ENCODE results near the gene NUDT2.
A peak's percentile ranks its signal among the peaks of the same experiment; 100 is the strongest.
"Not testable (repeated sequence)": the region's sequence is repeated elsewhere in the genome, so short reads cannot be mapped to it uniquely, and the experiment has no call there.

Gene NUDT2

GRCh38 chr9:34337403-34337802, 8.0 kb downstream of the NUDT2 start:
- DNase-seq = no peak

DNA sequence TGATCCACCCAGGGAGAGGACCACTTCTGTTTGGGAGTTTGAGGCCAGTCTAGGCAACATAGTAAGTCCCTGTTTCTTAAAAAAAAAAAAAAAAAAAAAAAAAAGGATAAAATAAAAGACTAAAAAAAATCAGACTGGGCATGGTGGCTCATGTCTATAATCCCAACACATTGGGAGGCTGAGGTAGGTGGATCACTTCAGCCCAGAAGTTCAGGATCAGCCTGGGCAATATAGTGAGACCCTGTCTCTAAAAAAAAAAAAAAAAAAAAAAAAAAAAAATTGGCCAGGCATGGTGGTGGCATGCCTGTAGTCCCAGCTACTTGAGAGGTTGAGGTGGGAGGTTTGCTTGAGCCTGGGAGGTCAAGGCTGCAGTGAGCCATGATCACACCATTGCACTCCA, 8.7 kb downstream of the NUDT2 start:
- not testable (repeated sequence) for DNase-seq

DNA sequence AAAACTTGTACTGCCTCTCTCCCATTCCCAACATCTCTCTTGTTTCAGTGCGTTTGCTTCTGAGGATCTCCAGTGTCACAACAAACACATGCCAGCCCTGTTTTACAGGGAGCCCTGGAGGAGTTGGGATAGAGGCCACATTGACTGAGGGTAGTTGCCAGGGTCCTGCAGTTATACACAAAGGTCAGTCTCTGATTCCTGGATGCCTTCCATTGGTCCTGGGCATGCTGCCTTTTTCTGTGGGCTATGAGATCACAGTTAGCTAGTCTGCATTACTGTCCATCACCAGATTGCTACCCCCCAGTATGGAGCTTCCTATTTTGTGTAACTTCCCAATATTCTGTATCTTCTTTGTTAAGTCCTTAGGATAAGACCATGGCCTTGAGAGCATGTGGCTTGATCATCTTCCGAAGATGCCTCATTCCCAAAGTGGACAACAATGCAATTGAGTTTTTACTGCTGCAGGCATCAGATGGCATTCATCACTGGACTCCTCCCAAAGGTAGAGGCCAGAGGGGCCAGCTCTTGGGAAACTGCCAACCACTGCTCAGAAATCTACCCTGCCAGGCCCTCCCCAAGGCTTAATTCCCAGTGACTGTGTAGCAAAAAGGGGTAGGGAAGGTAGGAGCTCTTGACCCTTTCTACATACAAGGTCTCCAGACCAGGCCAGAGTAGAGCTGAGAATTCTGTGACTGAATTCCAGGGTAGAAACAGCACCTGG, 9.5 kb downstream of the NUDT2 start:
- DNase-seq = no peak

GRCh38 chr9:34341659-34342295, 12.4 kb downstream of the NUDT2 start:
- DNase-seq = no peak

- no peak for DNase-seq
Measured at GRCh38 chr9:34343090-34343489, 13.7 kb downstream of the NUDT2 start.

- no peak for DNase-seq
Measured at GRCh38 chr9:34343605-34344004, 14.2 kb downstream of the NUDT2 start.

DNA sequence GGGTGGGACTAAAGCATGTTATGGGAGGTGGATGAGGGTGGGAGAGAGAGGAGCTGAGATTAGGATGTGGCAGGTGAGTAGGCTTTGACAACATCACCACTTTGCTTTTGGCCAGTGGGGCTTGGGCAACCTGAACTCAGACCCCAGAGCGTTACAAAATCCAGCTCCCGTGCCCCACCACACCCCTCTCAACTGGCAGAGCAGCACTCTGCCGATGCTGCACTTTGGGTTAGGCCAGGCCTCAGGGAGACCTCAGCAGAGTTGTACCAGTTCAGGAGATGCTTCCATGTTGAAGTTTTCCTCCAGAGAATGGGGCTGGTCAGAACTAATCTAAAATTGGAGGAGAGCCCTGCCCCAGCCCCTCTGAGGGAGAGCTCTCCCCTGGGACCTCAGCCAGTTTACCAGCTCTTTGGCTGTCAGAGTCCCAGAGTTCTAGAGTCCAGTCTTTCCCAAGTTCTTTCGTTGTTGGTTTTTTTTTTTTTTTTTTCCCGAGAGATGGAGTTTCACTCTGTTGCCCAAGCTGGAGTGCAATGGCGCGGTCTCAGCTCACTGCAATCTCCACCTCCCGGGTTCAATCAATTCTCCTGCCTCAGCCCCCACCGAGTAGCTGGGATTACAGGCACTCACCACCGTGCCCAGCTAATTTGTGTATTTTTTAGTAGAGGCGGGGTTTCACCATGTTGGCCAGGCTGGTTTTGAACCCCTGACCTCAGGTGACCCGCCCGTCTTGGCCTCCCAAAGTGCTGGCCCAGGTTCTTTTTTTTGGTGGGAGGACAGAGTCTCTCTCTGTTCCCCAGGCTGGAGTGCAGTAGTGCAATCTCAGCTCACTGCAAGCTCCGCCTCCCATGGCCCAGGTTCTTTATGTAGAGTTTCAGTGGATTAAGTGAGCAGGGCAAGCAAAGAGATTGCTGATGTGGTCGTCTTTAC, 17.8 kb downstream of the NUDT2 start:
- DNase-seq = no peak

- DNase-seq = no peak
Measured at GRCh38 chr9:34347800-34348158, 18.4 kb downstream of the NUDT2 start.

DNA sequence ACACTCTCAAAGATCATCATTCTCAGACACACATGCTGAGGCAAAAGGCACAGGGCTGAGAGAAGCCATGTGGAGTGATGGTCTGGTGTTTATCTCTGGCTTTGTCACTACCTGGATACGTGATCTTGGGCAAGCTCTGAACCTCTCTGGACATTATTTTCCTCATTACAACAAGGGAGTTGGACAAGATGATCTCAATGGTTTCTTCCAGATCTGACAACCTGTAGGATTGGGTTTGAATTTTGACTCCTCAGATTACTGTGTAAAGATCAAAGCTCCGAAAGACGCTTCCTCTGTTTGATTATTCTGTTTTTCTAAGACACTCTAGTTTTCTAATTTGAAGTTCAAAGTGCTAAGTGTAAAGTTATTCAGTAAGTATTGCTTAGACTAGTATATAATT, 20.0 kb downstream of the NUDT2 start:
- no peak for DNase-seq

DNA sequence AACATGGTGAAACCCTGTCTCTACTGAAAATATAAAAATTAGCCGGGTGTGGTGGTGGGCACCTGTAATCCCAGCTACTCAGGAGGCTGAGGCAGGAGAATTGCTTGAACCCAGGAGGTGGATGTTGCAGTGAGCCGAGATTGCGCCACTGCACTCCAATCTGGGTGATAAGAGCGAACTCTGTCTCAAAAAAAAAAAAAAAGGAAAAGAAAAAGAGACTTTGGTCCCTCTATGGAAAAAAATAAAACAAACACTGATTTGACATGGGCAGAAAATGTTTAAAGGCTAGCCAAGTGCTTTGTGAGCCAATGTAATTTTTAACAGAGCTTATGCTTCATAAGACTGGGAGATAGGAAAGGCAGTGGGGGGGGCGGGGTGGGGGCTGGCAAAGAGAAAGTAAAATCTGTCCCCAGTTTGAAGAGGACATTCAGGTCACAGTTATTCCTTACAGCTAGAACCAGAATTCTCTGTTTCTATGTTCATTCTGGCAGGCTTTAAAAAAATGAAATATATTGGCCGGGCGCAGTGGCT, 22.8 kb downstream of the NUDT2 start:
- DNase-seq = not testable (repeated sequence)

GRCh38 chr9:34352957-34353356, 23.6 kb downstream of the NUDT2 start:
- not testable (repeated sequence) for DNase-seq

- DNase-seq = no peak
Measured at GRCh38 chr9:34362614-34363214, 33.3 kb downstream of the NUDT2 start.

GRCh38 chr9:34363619-34364351, 34.4 kb downstream of the NUDT2 start:
- peak in 3 of 6 experiments; percentile 21 to 57 (median 53) for DNase-seq

GRCh38 chr9:34365282-34365681, 35.9 kb downstream of the NUDT2 start:
- DNase-seq = no peak

GRCh38 chr9:34366365-34366764, 37.0 kb downstream of the NUDT2 start:
- DNase-seq = no peak

DNA sequence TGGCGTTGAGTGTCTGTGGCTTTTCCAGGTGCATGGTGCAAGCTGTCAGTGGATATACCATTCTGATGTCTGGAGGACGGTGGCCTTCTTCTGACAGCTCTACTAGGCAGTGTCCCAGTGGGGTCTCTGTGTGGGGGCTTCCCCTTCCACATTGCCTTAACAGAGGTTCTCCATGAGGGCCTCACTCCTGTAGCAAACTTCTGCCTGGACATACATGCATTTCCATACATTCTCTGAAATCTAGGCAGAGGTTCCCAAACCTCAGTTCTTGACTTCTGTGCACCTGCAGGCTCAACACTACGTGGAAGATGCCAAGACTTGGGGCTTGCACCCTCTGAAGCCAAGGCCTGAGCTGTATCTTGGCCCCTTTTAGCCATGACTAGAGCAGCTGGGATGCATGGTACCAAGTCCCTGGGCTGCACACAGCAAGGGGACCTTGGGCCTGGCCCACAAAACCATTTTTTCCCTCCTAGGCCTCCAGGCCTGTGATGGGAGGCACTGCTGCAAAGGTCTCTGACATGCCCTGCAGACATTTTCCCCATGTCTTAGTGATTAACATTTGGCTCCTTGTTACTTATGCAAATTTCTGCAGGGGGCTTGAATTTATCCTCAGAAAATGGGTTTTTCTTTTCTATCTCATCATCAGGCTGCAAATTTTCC, 38.5 kb downstream of the NUDT2 start:
- DNase-seq = not testable (repeated sequence)

DNA sequence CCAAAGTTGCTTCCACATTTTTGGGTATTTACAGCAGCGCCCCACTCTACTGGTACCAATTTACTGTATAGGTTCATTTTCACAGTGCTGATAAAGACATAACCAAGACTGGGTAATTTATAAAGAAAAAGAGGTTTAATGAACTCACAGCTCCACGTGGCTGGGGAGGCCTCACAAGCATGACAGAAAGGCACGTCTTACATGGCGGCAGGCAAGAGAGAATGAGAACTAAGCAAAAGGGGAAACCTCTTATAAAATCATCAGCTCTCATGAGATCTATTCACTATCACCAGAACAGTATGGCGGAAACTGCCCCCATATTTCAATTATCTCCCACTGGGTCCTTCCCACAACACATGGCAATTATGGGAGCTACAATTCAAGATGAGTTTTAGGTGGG, 39.4 kb downstream of the NUDT2 start:
- DNase-seq = not testable (repeated sequence)

GRCh38 chr9:34369636-34370035, 40.3 kb downstream of the NUDT2 start:
- DNase-seq = no peak

DNA sequence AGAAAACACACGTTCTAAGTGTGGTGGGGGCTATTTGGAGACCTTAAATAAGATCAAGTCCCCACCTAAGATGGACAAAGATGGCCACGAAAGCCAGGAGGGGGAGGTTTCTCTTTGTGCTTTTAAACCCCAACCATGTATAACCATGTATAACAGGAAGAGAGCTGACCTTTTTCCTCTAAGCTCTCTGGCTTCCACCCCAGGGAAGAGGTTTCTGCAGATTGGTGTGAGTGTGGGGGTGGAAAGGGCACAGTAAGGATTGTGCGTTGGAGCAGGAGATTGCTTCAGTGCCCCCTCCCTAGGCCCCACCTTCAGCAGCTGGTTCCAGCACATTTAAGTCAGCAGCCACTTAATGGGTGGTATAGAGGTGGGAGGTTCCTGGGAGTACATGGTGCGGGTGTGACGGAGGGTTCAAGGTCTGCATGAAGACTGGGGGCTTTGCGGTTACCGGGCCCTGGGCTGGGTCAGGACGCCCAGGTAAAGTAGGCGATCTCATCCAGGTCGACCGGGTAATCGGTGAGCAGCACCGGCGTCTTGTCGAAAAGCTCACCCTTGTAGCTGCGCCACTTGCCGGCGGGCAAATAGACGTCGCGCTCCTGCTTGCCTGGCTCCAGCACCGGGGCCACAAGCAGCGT, 41.1 kb downstream of the NUDT2 start:
- no peak for DNase-seq

DNA sequence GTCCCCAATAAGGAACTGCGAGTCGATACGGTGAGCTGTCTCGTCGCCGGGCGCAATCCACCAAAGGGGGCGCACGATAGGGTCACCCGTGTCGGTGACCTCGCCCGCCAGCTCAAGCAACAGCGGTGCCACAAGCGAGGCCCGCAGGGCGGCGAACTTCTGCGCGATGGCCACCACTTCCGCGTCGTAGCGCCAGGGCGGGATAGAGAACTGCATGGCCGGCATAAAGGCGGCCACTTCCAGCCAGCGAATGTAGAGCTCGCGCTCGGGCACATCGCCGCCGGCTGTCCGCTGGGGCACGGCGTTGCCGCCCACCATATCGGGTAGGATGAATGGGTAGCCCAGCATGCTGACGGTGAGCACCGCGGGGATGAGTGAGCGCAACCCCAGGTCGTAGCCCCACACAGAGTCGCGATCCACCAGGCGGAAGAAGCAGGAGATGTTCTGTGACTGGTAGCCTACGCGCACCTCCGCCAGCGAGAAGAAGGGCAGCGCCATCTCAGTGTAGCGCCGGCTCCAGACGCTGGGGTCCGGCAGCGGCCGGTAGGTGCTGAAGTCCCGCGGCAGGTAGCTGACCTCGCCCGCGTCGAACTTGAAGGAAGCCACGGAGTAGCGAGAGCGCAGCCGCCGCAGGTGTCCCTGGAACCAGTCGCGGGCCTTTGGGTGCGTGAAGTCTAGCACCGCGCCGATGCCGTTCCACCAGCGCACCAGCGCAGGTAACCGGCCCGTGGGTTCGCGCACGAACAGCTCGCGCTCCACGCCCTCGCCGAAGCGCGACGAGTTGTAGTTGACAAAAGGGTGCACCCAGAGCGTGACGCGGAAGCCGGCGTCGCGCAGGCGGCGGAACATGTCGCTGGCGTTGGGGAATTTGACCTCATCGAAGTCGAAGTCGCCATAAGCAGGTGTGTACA, 41.9 kb downstream of the NUDT2 start:
- DNase-seq = peak in 1 of 6 experiments; percentile 8
